ENCODE results near the gene PTGER4. TPM values are rescaled to one million over a fixed set of nuclear protein-coding genes. Genes with fewer than 3 reads are reported as not detected.

The PTGER4 gene
- total RNA-seq, 4 donors from 2014 or later = 14.6 to 27.3 (median 20.8) TPM

DNA sequence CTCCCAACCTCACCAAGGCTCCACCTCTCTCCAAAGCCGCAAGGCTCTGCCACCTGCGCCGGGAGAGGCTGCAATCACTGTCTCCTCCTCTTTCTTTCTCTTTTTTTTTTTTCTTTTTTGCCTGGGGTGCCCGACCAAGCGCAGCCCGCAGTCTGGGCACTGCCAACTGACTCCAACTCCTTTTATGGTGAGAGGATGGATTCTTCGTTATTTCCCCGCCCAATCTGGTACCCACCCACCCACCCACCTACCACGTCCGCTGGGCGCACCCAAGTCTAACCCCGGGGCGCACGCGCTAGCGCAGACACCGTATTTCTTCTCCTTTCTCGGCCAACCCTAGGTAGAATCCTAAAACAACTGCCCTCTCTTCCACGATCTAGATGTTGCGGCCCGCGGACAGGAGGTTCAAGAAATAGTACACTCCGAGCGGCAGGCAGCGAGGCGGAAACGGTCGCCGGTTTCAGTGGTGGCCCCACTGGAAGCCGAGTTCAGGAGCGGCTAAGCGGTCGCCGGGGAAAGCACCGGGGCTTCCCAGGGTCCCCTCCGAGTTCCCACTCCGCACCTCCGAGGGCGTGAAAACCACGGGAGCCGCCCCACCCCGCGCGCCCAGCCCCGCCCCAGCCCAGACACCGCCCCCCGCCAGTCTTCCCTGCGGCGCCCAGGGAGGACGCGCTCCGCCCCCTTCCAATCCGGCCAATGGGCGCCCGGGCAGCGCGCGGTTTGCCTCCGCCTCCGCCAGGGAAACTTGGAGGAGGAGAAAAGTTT lies 385 bp upstream of the PTGER4 start:
- H3K4me3 ChIP-seq (ENCODE audit: low read depth, poor library complexity, severe bottlenecking) = peak overlapping the region; percentile 54
- 0 to 1% methylated on average over 20 to 31 of the region's 60 CpGs for WGBS, 2 donors
- DNase-seq (ENCODE audit: low spot score in 2 of 2) = peak; percentile 92 to 99
- TF ChIP-seq CTCF (IDR thresholded peaks at IDR 0.05) (no peak), POLR2A (IDR thresholded peaks at IDR 0.05) (no peak)
- intact Hi-C loops (cut with DNase I; ENCODE audit: low total_unique reads) = no loop called here

DNA sequence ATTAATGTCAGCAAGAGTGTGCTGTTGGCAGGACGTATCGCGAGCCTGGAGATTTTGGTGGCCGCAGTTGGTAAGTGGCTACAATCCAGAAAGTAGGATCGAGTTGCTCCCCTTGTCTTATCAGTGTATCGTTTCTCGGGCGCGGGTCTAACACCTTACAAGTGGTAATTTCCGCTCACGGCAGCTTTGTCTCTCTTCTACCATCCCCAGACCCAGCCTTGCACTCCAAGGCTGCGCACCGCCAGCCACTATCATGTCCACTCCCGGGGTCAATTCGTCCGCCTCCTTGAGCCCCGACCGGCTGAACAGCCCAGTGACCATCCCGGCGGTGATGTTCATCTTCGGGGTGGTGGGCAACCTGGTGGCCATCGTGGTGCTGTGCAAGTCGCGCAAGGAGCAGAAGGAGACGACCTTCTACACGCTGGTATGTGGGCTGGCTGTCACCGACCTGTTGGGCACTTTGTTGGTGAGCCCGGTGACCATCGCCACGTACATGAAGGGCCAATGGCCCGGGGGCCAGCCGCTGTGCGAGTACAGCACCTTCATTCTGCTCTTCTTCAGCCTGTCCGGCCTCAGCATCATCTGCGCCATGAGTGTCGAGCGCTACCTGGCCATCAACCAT lies 1.1 kb downstream of the PTGER4 start:
- 6% methylated on average over 24 to 27 of the region's 37 CpGs for WGBS, 2 donors
- no peak for TF ChIP-seq CTCF (IDR thresholded peaks at IDR 0.05)
- no peak for TF ChIP-seq POLR2A (IDR thresholded peaks at IDR 0.05)
- peak in 1 of 2 donors; percentile 89 for DNase-seq (ENCODE audit: low spot score in 2 of 2)
- H3K4me3 ChIP-seq (ENCODE audit: low read depth, poor library complexity, severe bottlenecking) = peak overlapping the region; percentile 54
- intact Hi-C loops (cut with DNase I; ENCODE audit: low total_unique reads) = no loop called here

- intact Hi-C loops (cut with DNase I; ENCODE audit: low total_unique reads) = no loop called here
- TF ChIP-seq CTCF (IDR thresholded peaks at IDR 0.05) (no peak), POLR2A (IDR thresholded peaks at IDR 0.05) (no peak)
- DNase-seq (ENCODE audit: low spot score in 2 of 2) = peak in 1 of 2 donors; percentile 90
- peak overlapping the region; percentile 54 for H3K4me3 ChIP-seq (ENCODE audit: low read depth, poor library complexity, severe bottlenecking)
- 9 to 17% methylated on average over 40 to 58 of the region's 67 CpGs for WGBS, 2 donors
Measured at GRCh38 chr5:40681363-40682153, 1.8 kb downstream of the PTGER4 start.

GRCh38 chr5:40682154-40683017 lies 2.7 kb downstream of the PTGER4 start:
- peak overlapping the region; percentile 54 for H3K4me3 ChIP-seq (ENCODE audit: low read depth, poor library complexity, severe bottlenecking)
- TF ChIP-seq POLR2A (IDR thresholded peaks at IDR 0.05) (no peak), CTCF (IDR thresholded peaks at IDR 0.05) (no peak)
- DNase-seq (ENCODE audit: low spot score in 2 of 2) = no peak
- intact Hi-C loops (cut with DNase I; ENCODE audit: low total_unique reads) = no loop called here
- 63 to 67% methylated on average over 16 of the region's 16 CpGs for WGBS, 2 donors

- TF ChIP-seq CTCF (IDR thresholded peaks at IDR 0.05) = no peak
- TF ChIP-seq POLR2A (IDR thresholded peaks at IDR 0.05) = no peak
- H3K4me3 ChIP-seq (ENCODE audit: low read depth, poor library complexity, severe bottlenecking) = no peak overlapping the region
- no peak for DNase-seq (ENCODE audit: low spot score in 2 of 2)
- 37 to 50% methylated on average over 1 of the region's 1 CpG for WGBS, 2 donors
- intact Hi-C loops (cut with DNase I; ENCODE audit: low total_unique reads) = no loop called here
Measured at GRCh38 chr5:40683305-40683704, 3.6 kb downstream of the PTGER4 start.
